H1 (cell line): ENCODE results near the gene RGS6.

ENCODE experiments used
- EZH2 ChIP-seq: fragments of 200-600 bp; sonication (generic); IDR thresholded peaks from 2 replicates; pipeline ENCODE4 v1.7.1; 2012; ENCODE audit warnings: low read depth, mild to moderate bottlenecking, moderate library complexity, low read length, inconsistent platforms; ENCODE audit not compliant: severe bottlenecking
- NRF1 ChIP-seq: IDR thresholded peaks from 2 replicates; pipeline ENCODE4 v1.6.1; 2011; ENCODE audit warnings: mild to moderate bottlenecking, low read depth, low read length, improper control_type of control experiment
- POLR2A ChIP-seq, 2 experiments: IDR thresholded peaks; 1 replicate in 1 of 2; 2 replicates in 1 of 2; pipeline ENCODE4 v1.6.1; 2011; ENCODE audit warnings: low read depth in 2 of 2, low read length in 2 of 2, mild to moderate bottlenecking in 2 of 2; ENCODE audit errors: control extremely low read depth in 1 of 2
- RFX5 ChIP-seq: IDR thresholded peaks from 2 replicates; pipeline ENCODE4 v1.6.1; 2011; ENCODE audit warnings: low read depth, low read length, improper control_type of control experiment, borderline replicate concordance
- SUZ12 ChIP-seq: fragments of 200-600 bp; sonication (generic); IDR thresholded peaks from 2 replicates; pipeline ENCODE4 v1.6.1; 2012; ENCODE audit warnings: mild to moderate bottlenecking, inconsistent platforms, low read length, moderate library complexity, mixed read lengths
- TF ChIP-seq, protein P1 (sequence below), 3 experiments: IDR thresholded peaks; 1 replicate in 2 of 3; 2 replicates in 1 of 3; pipeline versions ENCODE4 v1.5.1 to v1.6.1; 2011; ENCODE audit warnings: low read length in 3 of 3, mild to moderate bottlenecking in 3 of 3, inconsistent platforms in 2 of 3, low read depth in 1 of 3, moderate library complexity in 1 of 3; ENCODE audit not compliant: insufficient read depth in 1 of 3; ENCODE audit errors: control extremely low read depth in 1 of 3
- TF ChIP-seq, protein P2 (sequence below): IDR thresholded peaks from 2 replicates; pipeline ENCODE4 v1.6.1; 2011; ENCODE audit warnings: low read length, improper control_type of control experiment

- TF ChIP-seq SUZ12 (no peak), POLR2A (IDR thresholded peaks at IDR 0.05; ENCODE audit: control extremely low read depth in 1 of 2, low read depth in 2 of 2, low read length in 2 of 2) (no peak), RFX5 (no peak), NRF1 (no peak), EZH2 (no peak)
- TF ChIP-seq, protein P1, sequence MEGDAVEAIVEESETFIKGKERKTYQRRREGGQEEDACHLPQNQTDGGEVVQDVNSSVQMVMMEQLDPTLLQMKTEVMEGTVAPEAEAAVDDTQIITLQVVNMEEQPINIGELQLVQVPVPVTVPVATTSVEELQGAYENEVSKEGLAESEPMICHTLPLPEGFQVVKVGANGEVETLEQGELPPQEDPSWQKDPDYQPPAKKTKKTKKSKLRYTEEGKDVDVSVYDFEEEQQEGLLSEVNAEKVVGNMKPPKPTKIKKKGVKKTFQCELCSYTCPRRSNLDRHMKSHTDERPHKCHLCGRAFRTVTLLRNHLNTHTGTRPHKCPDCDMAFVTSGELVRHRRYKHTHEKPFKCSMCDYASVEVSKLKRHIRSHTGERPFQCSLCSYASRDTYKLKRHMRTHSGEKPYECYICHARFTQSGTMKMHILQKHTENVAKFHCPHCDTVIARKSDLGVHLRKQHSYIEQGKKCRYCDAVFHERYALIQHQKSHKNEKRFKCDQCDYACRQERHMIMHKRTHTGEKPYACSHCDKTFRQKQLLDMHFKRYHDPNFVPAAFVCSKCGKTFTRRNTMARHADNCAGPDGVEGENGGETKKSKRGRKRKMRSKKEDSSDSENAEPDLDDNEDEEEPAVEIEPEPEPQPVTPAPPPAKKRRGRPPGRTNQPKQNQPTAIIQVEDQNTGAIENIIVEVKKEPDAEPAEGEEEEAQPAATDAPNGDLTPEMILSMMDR (IDR thresholded peaks at IDR 0.05; ENCODE audit: control extremely low read depth in 1 of 3, insufficient read depth in 1 of 3, low read depth in 1 of 3, low read length in 3 of 3), result no peak
- TF ChIP-seq, protein P2, sequence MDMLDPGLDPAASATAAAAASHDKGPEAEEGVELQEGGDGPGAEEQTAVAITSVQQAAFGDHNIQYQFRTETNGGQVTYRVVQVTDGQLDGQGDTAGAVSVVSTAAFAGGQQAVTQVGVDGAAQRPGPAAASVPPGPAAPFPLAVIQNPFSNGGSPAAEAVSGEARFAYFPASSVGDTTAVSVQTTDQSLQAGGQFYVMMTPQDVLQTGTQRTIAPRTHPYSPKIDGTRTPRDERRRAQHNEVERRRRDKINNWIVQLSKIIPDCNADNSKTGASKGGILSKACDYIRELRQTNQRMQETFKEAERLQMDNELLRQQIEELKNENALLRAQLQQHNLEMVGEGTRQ, result no peak
Observed at GRCh38 chr14:72577521-72577920, 645.3 kb downstream of the RGS6 start.
